Gastroesophageal sphincter (tissue), 4 donors: ENCODE measurements around the gene GNAO1. TPM values are rescaled to one million over a fixed set of nuclear protein-coding genes. Genes with fewer than 3 reads are reported as not detected.

Source experiments
- ATAC-seq: fragments of 150-250 bp; one replicate; pipeline ENCODE4 v1.9.1; 2016; ENCODE audit warnings: mild to moderate bottlenecking, moderate library complexity
- H3K27ac ChIP-seq, 4 donors: fragments of 200-600 bp; sonication (generic) in 3 of 4; 1 replicate in 3 of 4; 2 replicates in 1 of 4; pipeline ENCODE4 v1.5.1; 2016 to 2019
- H3K27me3 ChIP-seq: fragments of 200-600 bp; sonication (generic); one replicate; pipeline ENCODE4 v1.5.1; 2019
- H3K36me3 ChIP-seq, 2 donors: fragments of 200-600 bp; sonication (generic); one replicate each; pipeline ENCODE4 v1.5.1; 2019; ENCODE audit warnings: control low read depth in 1 of 2
- H3K4me1 ChIP-seq, 3 donors: fragments of 200-600 bp; sonication (generic); 1 replicate in 2 of 3; 2 replicates in 1 of 3; pipeline ENCODE4 v1.5.1; 2016 to 2019; ENCODE audit warnings: control low read depth in 2 of 3
- H3K4me3 ChIP-seq, 2 donors: fragments of 200-600 bp; sonication (generic); one replicate each; pipeline ENCODE4 v1.5.1; 2019; ENCODE audit warnings: mild to moderate bottlenecking in 1 of 2, moderate library complexity in 1 of 2
- H3K9me3 ChIP-seq, 3 donors: fragments of 200-600 bp; sonication (generic); one replicate each; pipeline ENCODE4 v1.5.1; 2017 to 2019; ENCODE audit warnings: control low read depth in 2 of 3
- EP300 ChIP-seq: sonication (generic); formaldehyde crosslinking; IDR thresholded peaks from one replicate; pipeline ENCODE4 v1.6.1; 2017; ENCODE audit warnings: antibody characterized with exemption, mild to moderate bottlenecking
- POLR2A ChIP-seq, 2 donors: fragments of 450-650 bp; IDR thresholded peaks; one replicate each; pipeline ENCODE4 v1.6.1; 2017; ENCODE audit warnings: antibody characterized with exemption in 2 of 2, mild to moderate bottlenecking in 2 of 2, moderate library complexity in 1 of 2
- POLR2AphosphoS5 ChIP-seq: sonication (generic); formaldehyde crosslinking; IDR thresholded peaks from one replicate; pipeline ENCODE4 v1.6.1; 2017; ENCODE audit warnings: antibody characterized with exemption
- WGBS, 2 donors: methylation state at CpG; one replicate each; pipeline ENCODE4 v1.1.5; 2018; ENCODE audit warnings: low coverage in 1 of 2; 5-methylcytosine and 5-hydroxymethylcytosine counted together
- total RNA-seq, 4 donors: library from RNA; depleted of rRNA; stranded (reverse); fragments of >200 nt; gene quantifications; one replicate each; pipeline ENCODE4 v1.1.0, GENCODE V29; 2016
- TF ChIP-seq, protein P1 (sequence below), 4 experiments: fragments of 200-600 bp in 2 of 4; fragments of 450-650 bp in 2 of 4; sonication (generic) in 1 of 4; IDR thresholded peaks; one replicate each; pipeline ENCODE4 v1.5.1; 2017 to 2019; ENCODE audit warnings: antibody characterized with exemption in 4 of 4, mild to moderate bottlenecking in 2 of 4, moderate library complexity in 2 of 4

The GNAO1 gene
- total RNA-seq, 4 donors from 2014 or later: 3.4 to 21.0 (median 11.0) TPM

DNA sequence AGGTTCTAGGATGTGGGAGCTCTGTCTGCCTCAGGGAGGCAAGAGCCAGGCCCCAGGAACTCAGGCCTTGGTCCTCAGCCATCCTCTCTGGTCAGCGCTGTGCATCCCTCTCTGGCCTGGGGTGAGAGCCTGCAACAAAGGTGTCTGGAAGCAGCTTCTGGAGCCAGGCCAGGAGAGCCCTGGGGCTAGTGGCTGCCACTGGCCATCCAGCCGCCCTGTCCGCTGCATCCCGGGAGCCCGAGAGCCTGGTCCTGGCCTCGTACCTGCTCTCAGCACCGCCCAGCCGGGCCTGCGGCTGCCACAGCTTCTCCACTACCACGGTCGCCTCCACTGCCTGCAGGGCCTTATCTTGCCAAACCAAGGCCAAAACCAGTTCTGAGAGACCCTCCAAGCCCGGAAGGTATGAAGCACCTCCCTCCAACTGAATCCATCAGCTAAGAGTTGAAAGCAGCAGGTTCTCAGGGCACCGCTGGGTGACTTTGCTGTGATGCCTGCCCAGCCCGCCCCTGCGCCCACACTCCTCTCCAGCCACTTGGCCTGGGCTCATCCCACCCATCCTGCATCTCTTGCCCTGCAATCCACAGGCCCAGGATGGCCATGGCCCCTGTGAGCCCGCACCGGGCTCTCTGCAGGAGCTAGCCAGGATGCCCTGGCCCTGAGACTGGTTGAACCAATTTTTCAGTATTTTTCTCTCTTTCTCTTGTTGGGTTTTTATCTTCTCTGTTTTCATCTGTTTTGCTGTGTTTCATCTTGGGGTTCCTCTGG, 148.3 kb downstream of the GNAO1 start:
- ATAC-seq: no peak
- H3K9me3 ChIP-seq: no peaks in the 10 kb centered on the region

DNA sequence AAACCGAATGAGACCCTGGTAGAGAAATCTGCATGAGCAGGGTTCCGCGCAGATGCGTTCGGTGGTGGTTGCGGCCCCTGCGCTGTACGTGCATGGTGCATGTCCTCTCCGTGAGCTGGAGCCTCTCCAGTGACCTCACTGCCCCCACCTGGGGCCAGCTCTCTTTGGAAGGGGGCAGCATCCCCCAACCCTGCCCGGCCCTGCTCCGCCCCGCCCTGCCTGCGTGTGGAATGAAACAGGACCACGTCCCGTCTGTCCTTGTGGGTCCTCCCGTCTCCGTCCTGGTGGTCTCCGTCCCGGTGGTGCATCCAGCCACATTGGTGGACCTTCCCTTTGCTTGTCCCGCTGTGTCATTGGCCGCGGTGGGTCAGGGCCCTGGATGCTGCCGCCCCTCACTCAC, 149.1 kb downstream of the GNAO1 start:
- H3K9me3 ChIP-seq: no peaks in the 10 kb centered on the region
- WGBS, 2 donors: 92 to 100% methylated on average over 1 to 5 of the region's 23 CpGs
- no peak overlapping the region for H3K4me3 ChIP-seq
- no peaks in the 10 kb centered on the region for H3K27me3 ChIP-seq
- TF ChIP-seq POLR2A (IDR thresholded peaks at IDR 0.05) (no peak), EP300 (no peak), POLR2AphosphoS5 (no peak)
- TF ChIP-seq, protein P1, sequence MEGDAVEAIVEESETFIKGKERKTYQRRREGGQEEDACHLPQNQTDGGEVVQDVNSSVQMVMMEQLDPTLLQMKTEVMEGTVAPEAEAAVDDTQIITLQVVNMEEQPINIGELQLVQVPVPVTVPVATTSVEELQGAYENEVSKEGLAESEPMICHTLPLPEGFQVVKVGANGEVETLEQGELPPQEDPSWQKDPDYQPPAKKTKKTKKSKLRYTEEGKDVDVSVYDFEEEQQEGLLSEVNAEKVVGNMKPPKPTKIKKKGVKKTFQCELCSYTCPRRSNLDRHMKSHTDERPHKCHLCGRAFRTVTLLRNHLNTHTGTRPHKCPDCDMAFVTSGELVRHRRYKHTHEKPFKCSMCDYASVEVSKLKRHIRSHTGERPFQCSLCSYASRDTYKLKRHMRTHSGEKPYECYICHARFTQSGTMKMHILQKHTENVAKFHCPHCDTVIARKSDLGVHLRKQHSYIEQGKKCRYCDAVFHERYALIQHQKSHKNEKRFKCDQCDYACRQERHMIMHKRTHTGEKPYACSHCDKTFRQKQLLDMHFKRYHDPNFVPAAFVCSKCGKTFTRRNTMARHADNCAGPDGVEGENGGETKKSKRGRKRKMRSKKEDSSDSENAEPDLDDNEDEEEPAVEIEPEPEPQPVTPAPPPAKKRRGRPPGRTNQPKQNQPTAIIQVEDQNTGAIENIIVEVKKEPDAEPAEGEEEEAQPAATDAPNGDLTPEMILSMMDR (IDR thresholded peaks at IDR 0.05): no peak
- H3K4me1 ChIP-seq: no peaks in the 10 kb centered on the region
- H3K27ac ChIP-seq: no peak overlapping the region
- H3K36me3 ChIP-seq: peaks cover 0 to 55% of the 10 kb centered on the region in 2 donors
- no peak for ATAC-seq

More for the DNA sequence above, 148.3 kb downstream of the GNAO1 start:
- Histone ChIP-seq H3K4me3 (no peak overlapping the region), H3K4me1 (no peaks in the 10 kb centered on the region), H3K27ac (no peak overlapping the region), H3K36me3 (peaks cover 0 to 55% of the 10 kb centered on the region in 2 donors), H3K27me3 (no peaks in the 10 kb centered on the region)
- 92% methylated on average over 2 of the region's 17 CpGs; no CpG with 5 or more reads in 1 of the 2 donors for WGBS, 2 donors
- TF ChIP-seq, protein P1 (IDR thresholded peaks at IDR 0.05): no peak
- TF ChIP-seq POLR2AphosphoS5: no peak
- TF ChIP-seq POLR2A (IDR thresholded peaks at IDR 0.05): no peak
- no peak for TF ChIP-seq EP300

DNA sequence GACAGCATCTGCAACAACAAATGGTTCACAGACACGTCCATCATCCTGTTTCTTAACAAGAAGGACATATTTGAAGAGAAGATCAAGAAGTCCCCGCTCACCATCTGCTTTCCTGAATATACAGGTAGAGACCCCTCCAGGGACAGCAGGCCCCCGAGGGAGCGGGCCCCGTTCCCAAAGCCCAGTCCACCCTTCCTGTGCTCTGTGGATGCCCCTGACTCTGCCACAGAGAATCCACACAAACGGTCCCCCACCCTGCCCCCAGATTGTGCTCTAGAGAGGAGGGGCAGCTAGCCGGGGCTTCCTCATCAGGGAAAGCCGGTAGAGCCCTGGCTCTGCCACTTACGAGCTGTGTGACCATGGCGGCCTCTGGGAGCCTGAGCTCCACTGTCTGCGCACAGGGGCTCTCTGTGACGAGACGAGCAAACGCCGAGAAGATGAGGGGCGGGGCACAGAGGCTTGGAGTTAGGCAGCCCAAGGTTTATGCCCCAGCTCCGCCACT, 149.6 kb downstream of the GNAO1 start:
- no CpG with 5 or more reads among the region's 17 CpGs for WGBS, 2 donors
- H3K36me3 ChIP-seq: peaks cover 0 to 57% of the 10 kb centered on the region in 2 donors

DNA sequence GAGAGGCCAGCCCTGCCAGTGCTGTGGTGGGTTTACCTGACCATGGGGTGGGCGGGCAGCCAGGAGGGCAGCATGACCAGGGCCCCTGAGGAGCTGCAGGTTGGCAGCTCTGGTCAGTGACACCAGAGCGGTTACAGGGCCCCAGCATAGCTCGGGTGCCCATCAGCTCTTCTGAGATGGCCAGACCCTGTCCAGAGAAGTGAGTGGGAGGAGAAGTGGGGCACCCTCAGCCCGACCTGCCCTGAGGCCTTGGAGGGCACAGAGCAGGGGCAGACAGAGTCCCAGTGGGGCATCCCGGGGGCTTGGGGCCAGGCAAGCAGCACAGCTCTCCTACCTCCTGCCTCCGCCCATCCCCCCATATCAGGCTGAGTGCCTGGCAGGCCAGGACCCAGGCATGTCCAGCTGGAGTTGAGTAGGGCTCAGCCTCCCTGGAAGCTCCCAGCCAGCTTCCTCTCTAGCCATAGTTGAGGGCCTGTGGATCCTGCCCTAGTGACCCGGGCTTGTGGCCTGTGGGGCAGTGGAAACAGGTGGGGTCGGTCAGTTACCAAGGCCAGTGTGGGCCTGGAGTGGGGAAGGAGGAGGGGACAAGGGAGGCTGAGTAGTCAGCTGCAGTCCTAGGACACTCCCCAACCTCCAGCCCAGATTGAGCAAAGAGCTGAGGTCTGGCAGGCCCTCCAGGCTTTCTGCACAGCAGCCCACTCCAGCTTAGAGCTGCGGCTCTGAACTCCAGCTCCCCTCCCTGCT, 150.5 kb downstream of the GNAO1 start:
- Histone ChIP-seq H3K4me1 (no peaks in the 10 kb centered on the region), H3K27ac (no peak overlapping the region), H3K36me3 (peaks cover 0 to 57% of the 10 kb centered on the region in 2 donors), H3K9me3 (no peaks in the 10 kb centered on the region), H3K27me3 (no peaks in the 10 kb centered on the region), H3K4me3 (no peak overlapping the region)
- TF ChIP-seq POLR2A (IDR thresholded peaks at IDR 0.05) (no peak), POLR2AphosphoS5 (no peak), EP300 (no peak)
- TF ChIP-seq, protein P1 (IDR thresholded peaks at IDR 0.05): no peak
- no peak for ATAC-seq
- no CpG with 5 or more reads among the region's 9 CpGs for WGBS, 2 donors

More for the DNA sequence above, 149.6 kb downstream of the GNAO1 start:
- H3K4me1 ChIP-seq: no peaks in the 10 kb centered on the region
- TF ChIP-seq, protein P1 (IDR thresholded peaks at IDR 0.05): no peak
- TF ChIP-seq POLR2AphosphoS5 (no peak), POLR2A (IDR thresholded peaks at IDR 0.05) (no peak), EP300 (no peak)
- no peak overlapping the region for H3K27ac ChIP-seq
- H3K9me3 ChIP-seq: no peaks in the 10 kb centered on the region
- H3K27me3 ChIP-seq: no peaks in the 10 kb centered on the region
- no peak overlapping the region for H3K4me3 ChIP-seq
- ATAC-seq: no peak
